GM21515 (cell line): ENCODE data around the gene TOR4A.

Experiments used
- ATAC-seq: cut with Tn5 transposase; IDR thresholded peaks from one replicate; pipeline ENCODE4 v1.9.1; 2021; ENCODE audit not compliant: unreplicated experiment

TOR4A gene

DNA sequence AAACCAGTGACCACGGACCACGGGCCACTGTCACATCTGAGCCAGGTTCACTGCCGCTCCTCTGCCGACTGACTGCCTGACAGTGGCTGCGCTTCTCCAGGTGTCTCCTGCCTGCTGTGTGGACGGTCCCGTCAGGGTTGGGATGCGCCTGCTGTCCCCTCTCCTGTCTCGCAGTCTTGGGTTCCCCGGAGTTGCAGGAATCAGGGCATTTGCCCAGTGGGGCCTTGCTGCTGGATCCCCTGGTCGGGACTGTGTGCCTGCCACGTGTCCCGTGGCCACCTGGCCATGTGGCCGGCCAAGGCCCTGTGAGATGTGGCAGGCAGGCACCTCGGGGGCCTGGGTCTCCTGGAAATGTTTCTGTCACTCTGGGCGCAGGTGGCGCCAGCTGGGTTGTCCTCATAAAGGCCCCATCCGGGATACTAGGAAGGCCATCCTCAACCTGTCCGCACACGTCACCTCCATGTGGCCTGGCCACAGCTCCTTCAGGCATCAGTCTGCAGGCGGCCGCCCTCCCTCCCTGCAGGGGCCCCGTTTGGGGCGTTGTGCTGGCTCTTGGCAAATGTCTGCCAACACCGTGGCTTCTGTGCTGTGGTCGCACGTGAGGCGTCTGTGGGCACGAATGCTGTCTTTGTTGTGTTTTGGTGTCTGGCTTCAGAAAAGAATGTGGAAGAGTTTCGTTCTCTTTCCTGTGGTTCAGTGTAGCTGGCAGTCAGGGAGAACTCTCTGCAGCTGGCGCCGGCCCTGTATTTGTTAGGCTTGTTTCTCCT is 6.4 kb upstream of the TOR4A start:
- ATAC-seq: no peak

DNA sequence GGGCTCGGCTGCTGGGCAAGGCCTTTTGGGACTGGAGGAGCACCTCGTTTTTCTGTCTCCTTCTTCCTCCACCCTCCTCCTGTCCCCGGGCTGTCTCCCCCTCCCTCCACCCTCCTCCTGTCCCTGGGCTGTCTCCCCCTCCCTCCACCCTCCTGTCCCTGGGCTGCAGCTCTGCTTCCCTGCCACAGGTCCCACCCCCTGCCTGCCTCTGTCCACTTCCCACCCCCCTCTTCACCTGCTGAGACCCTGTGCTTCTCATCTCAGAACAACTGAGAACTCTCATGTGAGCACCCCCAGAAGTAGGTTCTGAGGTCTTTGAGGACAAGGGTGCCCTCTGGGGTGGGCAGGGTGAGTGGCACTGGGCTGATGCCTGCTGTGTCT is 5.8 kb upstream of the TOR4A start:
- no peak for ATAC-seq

DNA sequence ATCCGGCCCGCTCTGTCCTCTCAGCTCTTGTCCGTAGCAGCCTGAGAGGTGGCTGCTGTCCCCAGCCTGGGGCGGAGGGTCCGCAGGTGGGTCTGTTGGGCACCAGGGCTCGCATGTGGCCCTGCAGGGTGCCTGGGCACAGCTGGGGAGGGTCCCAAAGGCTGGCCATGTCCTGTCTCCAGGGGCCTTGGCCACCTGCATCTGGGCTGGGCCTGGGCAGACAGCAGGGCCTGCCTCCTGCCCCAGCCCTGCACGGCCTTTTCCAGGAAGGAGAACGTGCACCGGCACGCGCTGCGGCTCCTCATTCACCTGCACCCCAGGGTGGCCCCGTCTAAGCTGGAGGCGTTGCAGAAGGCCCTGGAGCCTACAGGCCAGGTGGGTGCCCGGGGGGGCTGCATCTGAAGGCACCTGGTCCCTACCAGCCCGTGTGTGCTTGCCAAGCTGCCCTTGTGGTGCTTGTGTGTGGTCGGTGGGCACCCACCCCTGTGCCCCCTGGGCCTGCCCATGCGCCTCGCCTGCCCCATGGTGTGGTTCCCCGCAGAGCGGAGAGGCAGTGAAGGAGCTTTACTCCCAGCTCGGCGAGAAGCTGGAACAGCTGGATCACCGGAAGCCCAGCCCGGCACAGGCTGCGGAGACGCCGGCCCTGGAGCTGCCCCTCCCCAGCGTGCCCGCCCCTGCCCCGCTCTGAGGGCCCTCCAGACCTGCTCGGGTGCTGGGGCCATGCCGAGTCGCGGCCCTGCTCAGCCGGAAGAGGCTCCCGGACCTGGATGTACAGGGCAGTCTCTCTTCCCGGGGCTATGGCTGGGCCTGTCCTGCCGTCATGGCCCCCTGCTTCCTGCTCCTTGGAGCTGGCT is 5.1 kb upstream of the TOR4A start:
- ATAC-seq: no peak

DNA sequence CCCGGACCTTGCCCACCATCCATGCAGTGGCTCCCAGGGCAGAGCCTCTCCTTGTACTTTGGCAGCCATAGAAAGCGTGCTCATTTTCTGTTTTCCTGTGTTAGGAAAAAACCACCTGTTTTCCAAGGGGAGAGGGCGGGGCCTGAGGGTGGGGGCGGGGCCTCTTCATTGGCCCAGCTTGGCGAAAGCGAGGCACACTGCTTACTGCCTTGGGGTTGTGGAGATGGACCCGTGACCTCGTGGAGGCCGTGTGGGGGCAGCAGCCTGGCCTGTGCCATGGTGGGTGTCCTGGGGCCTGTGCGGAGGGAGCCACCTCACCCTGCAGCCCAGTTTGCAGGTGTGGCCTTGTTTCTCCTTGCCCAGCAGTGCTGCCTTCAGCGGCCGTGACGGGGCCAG is 4.4 kb upstream of the TOR4A start:
- ATAC-seq: no peak

DNA sequence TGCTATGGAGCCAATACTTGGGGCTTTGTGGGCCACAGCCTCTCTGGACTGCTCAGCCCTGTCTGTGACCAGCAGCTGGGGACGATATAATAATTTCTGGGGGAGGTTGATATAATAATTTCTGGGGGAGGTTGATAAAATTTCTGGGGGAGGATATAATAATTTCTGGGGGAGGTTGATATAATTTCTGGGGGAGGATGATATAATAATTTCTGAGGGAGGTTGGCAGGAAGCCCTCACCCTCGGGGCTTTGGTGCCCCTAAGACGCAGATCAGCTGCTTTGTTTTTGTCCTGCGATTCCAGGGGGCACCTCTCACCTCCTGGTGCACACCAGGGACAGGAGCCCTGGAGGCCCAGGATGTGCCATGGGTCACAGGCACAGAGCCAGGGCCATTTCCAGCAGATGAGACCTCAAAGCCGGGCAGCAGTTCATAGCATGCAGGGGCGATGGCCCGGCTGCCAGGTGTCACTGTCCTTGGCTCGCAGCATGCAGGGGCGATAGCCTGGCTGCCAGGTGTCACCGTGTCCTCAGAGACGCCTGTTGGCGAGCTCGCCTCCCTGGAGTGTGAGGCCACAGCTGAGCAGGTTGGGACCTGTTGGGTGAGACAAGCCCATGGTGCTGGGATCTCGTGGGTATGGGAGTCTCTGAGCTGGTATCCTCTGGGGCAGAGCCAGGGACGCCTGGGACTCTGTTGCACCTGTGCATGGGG is 3.8 kb upstream of the TOR4A start:
- ATAC-seq: no peak

DNA sequence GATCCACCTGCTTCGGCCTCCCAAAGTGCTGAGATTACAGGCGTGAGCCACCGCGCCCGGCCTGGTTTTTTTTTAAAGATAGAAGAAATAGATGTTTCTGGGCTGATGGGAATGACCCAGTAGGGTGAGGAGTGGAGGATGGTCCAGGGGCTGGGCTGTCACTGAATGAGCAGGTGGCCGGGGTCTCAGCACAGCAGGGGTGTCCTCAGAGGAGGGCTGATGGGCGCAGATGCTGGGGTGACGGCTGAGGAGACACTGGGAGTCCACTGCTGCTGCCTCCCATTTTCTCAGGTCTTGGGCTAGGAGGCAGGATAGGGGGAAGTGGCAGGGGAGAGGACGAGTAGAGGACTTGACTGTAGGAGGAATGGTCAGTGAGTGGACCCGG is 2.3 kb upstream of the TOR4A start:
- ATAC-seq: no peak

DNA sequence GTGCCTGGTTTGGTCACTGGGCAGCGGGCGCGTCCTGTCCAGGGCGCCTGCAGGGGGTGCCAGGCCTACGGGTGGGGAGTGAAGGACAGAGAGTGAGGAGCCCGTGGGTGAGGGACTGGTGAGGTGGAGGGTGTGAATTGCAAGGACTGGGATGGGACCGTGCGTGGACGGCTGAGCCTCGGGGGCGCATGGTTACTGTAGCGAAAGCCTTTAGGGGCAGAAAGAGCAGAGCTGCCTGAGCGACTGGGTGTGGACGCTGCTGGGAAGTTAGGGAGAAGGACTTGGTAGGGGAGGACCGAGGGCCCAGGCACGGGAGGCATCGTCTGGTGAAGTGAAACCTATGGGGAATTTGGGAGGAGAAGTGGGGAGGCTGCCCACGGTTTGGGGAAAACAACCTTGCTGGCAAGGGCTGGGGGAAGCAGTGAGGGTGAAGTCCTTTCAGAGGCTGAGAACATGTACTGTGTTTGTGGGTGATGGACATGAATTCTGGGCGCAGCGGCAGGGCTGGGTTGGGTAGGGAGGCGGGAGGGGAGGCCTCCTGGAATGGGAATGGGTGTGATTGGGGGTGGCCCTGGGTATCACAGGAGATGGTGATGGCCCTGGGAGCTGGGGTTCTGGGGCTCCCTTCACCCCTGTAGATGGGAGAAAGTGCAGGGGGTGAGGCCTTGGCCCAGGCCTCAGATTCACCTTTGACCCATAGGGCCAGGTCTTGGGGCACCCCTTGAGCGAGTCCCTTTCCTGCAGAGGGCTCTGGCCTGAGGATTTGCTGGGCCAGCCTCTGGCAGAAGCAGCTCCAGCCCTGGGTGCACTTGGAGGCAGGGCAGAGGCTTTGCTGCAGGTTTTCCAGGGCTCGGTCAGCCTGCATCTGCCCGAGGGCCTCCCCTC is 1.7 kb upstream of the TOR4A start:
- ATAC-seq: no peak

DNA sequence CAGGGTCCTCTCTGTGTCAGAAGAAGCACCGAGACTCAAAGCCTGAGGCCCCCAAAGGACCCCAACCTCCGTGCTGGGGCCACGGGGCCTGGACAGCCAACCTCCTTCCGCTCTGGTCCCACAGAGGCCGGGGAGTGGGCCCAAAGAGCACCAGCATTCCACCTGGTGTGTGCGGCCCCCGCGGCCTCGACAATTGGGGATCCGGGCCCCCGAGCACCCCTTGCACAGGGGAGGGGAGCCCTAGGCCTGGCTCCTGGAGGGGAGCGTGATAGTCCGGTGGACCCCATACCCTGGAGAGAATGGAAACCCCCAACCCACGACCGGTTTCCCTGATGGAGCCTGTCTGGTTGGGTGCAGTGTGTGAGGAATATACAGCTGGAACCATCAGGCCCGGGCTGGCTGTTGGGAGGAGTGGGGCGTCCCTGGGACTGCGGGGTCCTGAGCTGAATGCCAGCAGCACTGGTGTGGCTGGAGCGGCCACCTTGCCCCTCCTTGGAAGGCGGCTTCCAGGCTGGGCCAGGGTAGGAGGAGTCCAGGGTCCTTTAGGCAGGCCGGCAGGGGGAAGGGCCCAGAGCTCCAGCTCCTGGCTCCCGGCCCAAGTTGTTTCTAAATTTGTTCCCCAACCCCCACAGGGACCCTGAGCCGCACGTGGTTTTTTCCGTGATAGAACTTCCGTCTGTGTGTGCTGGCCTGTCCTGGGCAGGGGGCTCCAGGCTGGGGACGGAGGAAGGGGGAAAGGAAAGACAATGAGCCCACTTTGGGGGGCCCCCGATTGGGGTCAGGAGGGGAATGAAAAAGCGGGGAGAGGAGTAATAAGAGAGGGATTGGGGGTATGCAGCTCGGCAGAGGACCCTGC is 825 bp upstream of the TOR4A start:
- ATAC-seq: no peak

DNA sequence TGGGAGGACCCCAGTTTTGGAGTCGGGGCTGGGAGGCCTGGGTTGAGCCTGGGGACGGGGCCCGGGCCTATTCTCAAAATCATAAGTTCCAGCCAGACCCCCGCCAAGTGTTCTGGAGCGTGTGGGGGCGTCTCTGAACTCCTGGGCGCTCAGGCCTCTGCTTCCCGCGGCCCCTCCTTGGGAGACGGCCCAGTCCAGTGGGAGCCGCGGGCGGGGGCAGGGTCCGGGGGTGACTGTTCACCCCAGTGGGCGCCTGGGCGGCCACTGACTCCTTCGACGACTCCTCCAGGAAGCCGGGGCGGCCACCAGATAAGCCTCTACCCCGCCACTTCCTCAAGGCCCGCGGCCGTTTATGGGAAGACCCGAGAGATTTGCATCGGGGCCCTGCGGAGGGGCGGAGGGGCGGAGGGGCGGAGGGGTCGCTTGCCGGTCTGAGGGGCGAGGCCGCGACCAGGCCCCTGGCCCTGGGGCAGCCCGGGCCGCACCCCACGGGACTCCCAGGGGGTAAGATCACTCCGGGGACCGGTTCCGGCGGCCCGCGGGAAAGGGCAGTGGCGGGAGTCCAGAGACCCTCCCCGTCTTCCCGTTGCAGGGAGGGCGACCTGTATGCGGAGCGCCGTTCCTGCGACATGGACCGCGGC is 655 bp downstream of the TOR4A start:
- ATAC-seq: no peak

DNA sequence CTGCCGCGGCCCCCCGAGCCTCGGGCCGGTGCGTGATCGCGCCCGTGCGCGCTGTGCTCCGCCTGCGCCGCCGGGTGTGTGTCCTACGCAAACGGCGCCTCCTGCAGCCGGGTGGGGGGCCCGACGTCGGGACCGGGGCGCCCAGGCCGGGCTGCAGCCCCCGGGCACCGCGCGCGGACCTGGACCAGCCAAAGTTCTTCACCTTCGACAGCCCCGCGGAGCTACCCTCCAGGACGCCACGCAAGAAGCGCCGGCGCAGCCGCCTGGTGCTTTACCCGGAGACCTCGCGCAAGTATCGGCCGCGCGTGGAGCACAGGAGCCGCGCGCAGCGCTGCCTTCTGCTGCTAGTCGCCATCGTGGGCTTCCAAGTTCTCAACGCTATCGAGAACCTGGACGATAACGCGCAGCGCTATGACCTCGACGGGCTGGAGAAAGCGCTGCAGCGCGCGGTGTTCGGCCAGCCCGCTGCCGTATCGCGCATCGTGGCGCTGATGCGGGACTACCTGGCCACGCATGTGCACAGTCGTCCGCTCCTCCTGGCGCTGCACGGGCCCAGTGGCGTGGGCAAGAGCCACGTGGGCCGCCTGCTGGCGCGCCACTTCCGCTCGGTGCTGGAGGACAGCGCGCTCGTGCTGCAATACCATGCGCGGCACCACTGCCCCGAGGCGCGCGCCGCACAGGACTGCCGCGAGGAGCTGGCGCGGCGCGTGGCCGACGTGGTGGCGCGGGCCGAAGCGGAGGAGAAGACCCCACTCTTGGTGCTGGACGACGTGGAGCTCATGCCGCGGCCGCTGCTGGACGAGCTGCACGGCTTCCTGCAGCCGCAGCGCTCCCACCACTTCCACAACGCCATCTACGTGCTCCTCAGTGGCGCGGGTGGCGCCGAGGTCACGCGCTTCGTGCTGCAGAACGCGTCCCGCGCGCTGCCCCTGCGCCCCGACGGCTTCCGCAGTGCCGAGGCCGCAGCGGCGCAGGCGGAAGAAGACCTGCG is 1.5 kb downstream of the TOR4A start:
- ATAC-seq: no peak

DNA sequence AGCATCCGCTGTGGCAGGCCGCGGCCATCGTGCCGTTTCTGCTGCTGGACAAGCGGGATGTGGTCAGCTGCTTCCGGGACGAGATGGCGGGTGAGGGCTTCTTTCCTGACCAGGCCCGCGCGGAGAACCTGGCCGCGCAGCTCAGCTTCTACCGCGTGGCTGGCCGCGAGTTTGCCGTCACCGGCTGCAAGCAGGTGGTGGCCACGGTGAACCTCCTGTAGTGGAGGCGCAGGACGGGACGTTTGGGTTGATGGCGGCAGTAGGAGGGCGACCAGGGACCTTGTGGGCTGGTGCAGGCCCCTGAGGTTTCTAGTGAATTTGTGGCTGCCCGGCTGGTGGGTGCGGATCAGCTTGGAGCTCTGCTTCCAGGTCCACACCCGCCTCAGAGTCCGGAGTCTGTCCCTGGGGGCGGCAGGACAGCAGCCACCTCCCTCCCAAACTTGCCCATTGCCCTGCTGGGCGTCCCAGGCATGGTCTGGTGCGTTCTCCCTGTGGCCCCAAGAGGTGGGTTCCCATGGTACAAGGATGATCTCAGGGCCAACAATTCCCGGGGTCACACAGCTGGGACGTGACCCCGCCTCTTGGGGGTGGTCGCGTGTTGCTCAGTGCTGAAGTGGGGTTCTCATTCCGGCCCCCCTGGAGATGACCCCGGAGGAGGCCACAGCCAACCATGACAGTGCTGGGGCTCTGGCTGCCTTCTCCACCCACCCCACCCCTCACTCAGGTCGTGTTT is 2.4 kb downstream of the TOR4A start:
- no peak for ATAC-seq

DNA sequence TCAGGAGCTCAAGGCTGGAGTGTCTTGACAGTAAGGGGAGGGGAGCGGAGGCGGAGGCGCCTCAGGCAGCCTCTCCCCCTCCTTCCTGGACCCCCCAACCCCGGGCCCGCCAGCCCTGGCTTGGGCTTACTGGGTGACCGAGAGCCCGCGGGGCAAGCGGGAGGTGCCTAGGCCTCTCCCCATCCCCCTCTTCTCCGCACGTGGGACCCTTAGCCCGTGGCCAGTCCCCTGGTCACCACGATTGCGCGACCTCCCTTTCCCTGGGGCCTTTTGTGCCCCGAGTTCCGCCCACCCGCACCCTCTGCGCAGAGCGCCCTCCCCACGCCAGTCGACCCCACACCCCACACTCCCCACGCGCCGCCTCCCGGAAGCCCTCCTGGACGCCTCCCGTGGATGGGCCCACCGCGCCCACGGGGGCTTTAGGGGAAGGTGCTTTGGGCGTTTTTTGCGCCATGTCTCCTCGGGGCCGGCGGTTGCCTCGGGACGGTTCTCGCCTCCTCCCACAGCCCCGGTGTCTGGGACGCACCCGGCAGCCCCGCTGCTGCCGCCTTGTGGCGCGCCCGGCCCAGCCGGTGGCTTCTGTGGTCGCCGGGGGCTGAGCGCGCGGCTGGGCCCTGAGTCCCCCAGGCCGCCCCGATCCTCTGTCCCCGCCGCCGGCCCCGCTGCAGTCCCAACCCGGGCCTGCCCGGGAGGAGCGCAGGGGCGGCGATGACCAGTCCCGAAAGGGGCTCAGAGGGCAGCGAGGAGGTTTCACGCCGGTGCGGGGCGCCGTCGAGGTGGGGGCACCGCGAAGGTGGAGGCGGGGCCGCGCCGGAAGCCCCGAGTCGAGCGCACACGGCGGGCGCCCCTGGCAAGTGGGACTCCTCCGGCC is 3.2 kb downstream of the TOR4A start:
- ATAC-seq: no peak

DNA sequence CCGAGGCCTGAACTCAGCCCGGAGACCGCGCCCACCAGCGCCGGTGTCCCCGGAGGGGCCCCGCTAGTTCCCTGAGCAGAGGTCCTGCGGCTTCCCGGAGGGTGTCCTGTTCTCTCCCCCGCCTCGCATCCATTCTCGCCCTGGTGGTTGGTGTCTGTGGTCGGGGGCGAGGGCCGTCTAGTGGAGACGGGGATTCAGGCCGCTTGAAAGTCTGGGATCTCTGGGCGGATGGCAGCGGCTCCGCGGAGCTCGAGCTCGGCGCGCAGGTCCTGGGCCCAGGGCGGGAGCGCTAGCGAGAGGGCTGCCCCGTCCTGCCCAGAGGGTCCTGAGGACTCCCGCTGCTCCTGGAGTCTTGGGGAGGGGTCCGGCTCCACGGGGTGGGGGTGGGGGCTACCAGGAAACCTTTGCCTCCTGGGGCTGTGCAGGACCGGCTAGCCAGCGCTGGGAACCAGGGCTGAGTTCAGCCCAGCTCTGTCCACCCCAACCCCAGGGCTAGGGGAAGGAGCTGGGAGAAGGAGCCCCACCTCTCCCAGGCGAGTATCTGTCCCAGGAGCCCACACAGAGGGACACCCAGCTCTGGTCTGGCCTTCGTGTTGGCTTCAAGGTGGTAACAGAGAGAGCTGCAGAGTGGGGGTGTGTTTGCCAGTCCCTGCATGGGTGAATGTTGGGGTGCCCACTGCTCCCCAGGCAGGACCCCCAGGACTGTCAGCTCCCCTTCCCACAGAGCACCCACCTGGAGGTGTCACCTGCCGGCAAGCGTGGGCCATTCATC is 4.0 kb downstream of the TOR4A start:
- ATAC-seq: no peak

DNA sequence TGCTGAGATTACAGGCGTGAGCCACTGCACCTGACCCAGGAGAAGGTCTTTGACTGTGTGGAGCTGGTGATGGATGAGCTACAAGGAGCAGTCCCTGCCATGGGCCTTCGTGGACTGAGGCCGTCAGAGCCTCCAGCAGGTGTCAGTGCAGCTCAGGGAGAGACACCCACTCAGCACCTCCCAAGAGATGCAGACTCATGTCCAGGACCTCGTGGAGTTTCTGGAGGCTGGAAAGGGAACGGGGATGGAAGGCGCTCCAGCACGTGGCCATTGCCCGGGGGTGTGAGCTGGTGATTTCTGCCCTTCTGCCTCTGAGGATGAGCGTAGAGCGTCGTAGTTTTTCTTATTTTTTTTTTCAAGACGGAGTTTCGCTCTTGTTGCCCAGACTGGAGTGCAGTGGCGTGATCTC is 9.5 kb downstream of the TOR4A start:
- ATAC-seq: no peak

DNA sequence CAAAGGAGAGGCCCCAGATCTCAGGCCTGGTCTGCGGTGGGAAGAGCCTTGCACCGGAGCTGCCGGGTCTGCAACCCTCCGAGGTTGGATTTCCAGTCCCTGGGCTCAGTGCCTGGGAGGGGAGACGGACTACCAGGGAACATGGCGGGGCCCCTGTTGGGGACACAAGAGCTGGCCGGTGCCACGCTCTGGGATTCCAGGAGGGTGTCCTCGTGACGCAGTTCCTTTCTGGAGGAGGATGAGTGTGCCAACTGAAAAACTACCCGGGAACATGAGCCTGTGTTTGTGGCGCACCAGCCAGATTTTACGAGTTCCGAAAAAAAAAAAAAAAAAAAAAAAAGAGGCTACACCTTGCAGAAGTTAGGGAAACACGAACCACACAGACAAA is 15.6 kb downstream of the TOR4A start:
- ATAC-seq: no peak
